Measurements from ENCODE around the gene PEF1.

PEF1 gene

DNA sequence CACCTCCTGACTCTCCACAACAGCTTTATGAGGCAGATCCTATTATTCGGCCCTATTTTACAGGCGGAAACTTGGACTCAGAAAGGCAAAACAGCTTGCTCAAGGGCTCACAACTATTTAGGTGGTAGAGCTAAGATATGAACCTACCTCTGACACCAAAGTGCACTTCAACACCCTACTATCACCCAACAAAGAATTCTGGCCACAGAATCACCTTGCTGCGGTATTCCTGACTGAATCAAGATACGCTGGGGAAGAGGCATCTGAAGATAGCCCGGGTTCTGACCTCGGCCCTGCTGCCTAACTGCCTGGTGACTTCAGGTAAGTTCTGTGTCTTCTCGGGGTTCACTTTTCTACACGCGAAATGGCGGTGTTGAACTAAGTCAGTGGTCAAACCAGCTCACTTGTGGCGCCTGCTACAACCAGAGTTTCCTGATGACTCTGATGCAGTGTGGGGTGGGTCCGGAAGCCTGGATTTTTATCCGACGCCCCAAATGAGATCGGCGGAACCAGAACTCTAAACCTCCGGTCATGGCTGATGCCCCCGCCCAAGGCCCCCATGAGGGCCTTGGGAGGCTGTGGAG, 608 bp downstream of the PEF1 start:
- Mint-ChIP-seq H3K4me3 (peak overlapping the region; percentile 98), H3K36me3 (ENCODE audit: low read depth) (peaks cover 12% of the 10 kb centered on the region), H3K27me3 (no peaks in the 10 kb centered on the region), H3K4me1 (ENCODE audit: low read depth) (peaks cover 10% of the 10 kb centered on the region), H3K27ac (peak overlapping the region; percentile 98), H3K9me3 (no peaks in the 10 kb centered on the region)
- intact Hi-C loops (cut with micrococcal nuclease), result loop anchor here (2.0 kb wide), 1 partner anchor 19 kb away; no protein-coding TSS in a partner anchor

GRCh38 chr1:31642897-31643296, 1.8 kb downstream of the PEF1 start:
- Mint-ChIP-seq H3K9me3 (no peaks in the 10 kb centered on the region), H3K27ac (no peak overlapping the region), H3K36me3 (ENCODE audit: low read depth) (peaks cover 12% of the 10 kb centered on the region), H3K4me3 (no peak overlapping the region), H3K27me3 (no peaks in the 10 kb centered on the region), H3K4me1 (ENCODE audit: low read depth) (peaks cover 10% of the 10 kb centered on the region)
- intact Hi-C loops (cut with micrococcal nuclease), result no loop called here

- intact Hi-C loops (cut with micrococcal nuclease), result no loop called here
These were observed 2.3 kb downstream of the PEF1 start for GRCh38 chr1:31642366-31642765.

DNA sequence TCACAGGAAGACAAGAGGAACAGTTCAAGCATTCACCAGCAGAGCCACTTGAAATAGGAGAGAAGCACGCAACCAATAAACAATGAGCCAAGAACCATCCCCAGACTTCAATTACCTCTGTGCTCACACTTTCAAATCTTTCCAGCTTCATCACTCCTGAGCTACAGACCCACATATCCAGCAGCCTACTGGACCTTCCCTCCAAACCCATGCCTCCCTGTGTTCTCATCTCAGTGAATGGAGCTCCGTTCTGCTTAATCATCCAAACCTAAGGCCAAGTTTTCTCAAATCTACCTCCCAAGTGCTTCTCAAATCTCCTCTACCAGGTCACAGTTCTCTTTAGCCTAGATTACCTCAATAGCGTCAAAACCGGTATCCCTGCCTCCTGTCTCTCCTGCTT, 3.7 kb downstream of the PEF1 start:
- peaks cover 8% of the 10 kb centered on the region for H3K4me1 Mint-ChIP-seq (ENCODE audit: low read depth)
- no peaks in the 10 kb centered on the region for H3K27me3 Mint-ChIP-seq
- no peak overlapping the region for H3K27ac Mint-ChIP-seq
- H3K4me3 Mint-ChIP-seq, result no peak overlapping the region
- H3K9me3 Mint-ChIP-seq, result no peaks in the 10 kb centered on the region
- H3K36me3 Mint-ChIP-seq (ENCODE audit: low read depth), result peaks cover 12% of the 10 kb centered on the region
- intact Hi-C loops (cut with micrococcal nuclease), result no loop called here

More at GRCh38 chr1:31642366-31642765, 2.3 kb downstream of the PEF1 start:
- peaks cover 10% of the 10 kb centered on the region for H3K4me1 Mint-ChIP-seq (ENCODE audit: low read depth)
- no peaks in the 10 kb centered on the region for H3K27me3 Mint-ChIP-seq
- H3K4me3 Mint-ChIP-seq, result no peak overlapping the region
- no peak overlapping the region for H3K27ac Mint-ChIP-seq
- no peaks in the 10 kb centered on the region for H3K9me3 Mint-ChIP-seq
- peaks cover 12% of the 10 kb centered on the region for H3K36me3 Mint-ChIP-seq (ENCODE audit: low read depth)

DNA sequence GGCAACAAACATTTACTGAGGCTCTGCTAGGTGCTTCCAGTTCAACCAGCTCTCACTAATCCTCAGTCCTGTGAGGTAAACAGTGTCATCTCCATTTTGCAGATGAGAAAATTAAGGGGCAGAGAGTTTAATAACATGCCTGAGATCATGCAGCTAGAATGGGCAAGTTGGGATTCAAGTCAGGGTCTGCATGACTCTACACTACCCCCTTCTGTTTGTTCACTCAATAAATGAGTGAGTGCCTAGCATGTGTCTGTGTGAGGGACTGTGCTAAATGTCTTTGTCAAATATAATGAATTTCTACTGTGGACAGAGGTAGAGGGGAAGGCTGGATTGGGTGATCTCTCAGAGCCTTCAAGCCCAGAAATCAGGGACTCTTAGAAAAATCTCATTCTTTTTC, 4.5 kb downstream of the PEF1 start:
- intact Hi-C loops (cut with micrococcal nuclease), result no loop called here

DNA sequence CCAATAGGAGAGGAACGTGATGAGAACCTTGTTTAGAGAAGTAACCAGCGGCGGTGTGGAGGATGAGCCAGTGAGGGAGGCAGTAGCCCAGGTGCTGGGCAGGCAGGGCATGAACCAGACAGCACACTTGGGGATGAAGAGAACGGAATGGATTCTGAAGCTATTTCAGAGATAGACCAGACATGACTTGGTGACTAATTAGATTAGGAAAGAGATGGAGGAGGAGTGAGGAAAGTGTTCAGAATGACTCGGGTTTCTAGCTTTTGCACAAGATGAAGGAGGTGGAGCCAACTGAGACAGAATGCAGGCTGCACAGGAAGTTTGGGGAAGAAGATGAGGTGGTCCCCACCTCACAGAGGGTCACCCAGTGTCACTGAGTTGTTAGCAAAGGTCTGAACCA, 5.1 kb downstream of the PEF1 start:
- Mint-ChIP-seq H3K36me3 (ENCODE audit: low read depth) (peaks cover 18% of the 10 kb centered on the region), H3K27me3 (no peaks in the 10 kb centered on the region), H3K27ac (no peak overlapping the region), H3K4me1 (ENCODE audit: low read depth) (peaks cover 19% of the 10 kb centered on the region), H3K4me3 (no peak overlapping the region), H3K9me3 (no peaks in the 10 kb centered on the region)
- intact Hi-C loops (cut with micrococcal nuclease), result no loop called here

More for the DNA sequence above, 4.5 kb downstream of the PEF1 start:
- Mint-ChIP-seq H3K4me3 (no peak overlapping the region), H3K27me3 (no peaks in the 10 kb centered on the region), H3K36me3 (ENCODE audit: low read depth) (peaks cover 18% of the 10 kb centered on the region), H3K9me3 (no peaks in the 10 kb centered on the region), H3K27ac (no peak overlapping the region), H3K4me1 (ENCODE audit: low read depth) (peaks cover 12% of the 10 kb centered on the region)

GRCh38 chr1:31637915-31638673, 6.6 kb downstream of the PEF1 start:
- intact Hi-C loops (cut with micrococcal nuclease), result no loop called here
- Mint-ChIP-seq H3K36me3 (ENCODE audit: low read depth) (peaks cover 27% of the 10 kb centered on the region), H3K4me3 (no peak overlapping the region), H3K27me3 (no peaks in the 10 kb centered on the region), H3K4me1 (ENCODE audit: low read depth) (peaks cover 14% of the 10 kb centered on the region), H3K27ac (no peak overlapping the region), H3K9me3 (no peaks in the 10 kb centered on the region)

DNA sequence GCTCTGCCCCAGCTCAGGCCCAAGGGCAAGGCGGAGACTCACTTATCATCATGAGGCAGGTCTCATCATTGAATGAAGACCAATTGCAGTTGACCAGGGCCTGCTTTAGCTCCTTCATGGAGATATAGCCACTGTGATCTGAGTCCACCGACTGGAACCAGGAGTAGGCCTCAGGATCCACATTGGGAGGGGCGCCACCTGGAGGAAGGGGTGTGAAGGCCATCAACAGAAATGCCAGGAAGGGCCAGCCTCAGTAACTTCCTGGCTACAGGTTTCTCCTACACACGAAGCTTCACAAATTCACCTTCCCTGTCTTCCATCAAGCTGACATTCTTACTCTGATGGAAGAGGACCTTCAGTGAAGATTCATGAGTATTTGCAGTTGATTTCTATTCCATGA, 11.6 kb downstream of the PEF1 start:
- Mint-ChIP-seq H3K27ac (no peak overlapping the region), H3K36me3 (ENCODE audit: low read depth) (peaks cover 77% of the 10 kb centered on the region), H3K4me1 (ENCODE audit: low read depth) (peaks cover 16% of the 10 kb centered on the region), H3K9me3 (no peaks in the 10 kb centered on the region), H3K4me3 (no peak overlapping the region), H3K27me3 (no peaks in the 10 kb centered on the region)
- intact Hi-C loops (cut with micrococcal nuclease), result no loop called here

DNA sequence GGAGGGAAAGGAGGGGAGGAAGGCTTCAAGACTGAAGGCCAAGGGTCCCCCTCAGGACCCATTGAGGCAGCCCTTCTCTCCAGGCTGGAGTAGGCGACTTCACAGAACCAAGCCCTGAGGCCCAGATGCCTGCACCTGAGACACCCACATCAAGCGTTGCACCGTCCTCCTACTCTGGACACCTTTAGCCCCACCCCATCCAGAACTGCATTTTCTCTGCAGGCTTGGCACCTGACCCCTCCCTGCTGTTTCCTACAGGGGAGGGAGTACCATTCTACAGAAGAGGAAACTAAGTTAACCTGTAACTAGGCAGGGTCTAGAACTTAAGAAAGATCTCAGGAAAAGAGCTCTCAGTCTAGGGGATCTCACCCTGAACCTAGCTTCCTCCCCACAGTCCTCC, 12.0 kb downstream of the PEF1 start:
- Mint-ChIP-seq H3K27ac (no peak overlapping the region), H3K9me3 (no peaks in the 10 kb centered on the region), H3K27me3 (no peaks in the 10 kb centered on the region), H3K4me3 (no peak overlapping the region), H3K4me1 (ENCODE audit: low read depth) (peaks cover 21% of the 10 kb centered on the region), H3K36me3 (ENCODE audit: low read depth) (peaks cover 82% of the 10 kb centered on the region)
- intact Hi-C loops (cut with micrococcal nuclease), result no loop called here

DNA sequence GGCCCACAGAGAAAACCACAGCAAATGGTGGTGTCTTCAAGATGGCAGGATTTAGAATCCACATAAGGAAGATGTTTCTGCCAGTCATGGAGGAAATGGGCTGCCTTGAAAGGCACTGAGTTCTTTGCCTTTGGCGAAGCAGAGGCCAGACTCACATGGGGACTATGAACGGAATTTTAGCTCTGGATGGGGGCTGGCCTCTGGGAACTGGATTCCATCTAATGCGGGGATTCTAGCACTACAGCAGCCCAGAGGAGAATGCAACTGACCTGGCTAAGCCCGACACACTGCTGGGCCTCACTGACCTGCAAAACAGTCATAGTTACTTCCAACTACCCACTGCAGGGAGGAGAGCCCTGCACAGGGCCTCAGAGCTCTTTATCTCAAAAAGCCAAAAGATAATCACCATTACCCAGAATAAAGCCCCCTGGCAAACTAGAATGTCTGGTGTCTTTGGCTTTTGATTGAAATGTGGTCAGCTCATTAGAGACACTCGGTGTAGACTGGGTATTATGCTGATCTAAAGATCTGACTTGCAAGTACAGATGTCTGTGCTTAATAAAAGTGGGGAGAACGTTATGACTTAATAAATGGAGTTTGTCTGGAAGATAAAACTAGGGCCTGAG, 15.6 kb downstream of the PEF1 start:
- H3K4me1 Mint-ChIP-seq (ENCODE audit: low read depth), result peaks cover 43% of the 10 kb centered on the region
- H3K27me3 Mint-ChIP-seq, result no peaks in the 10 kb centered on the region
- H3K4me3 Mint-ChIP-seq, result no peak overlapping the region
- peaks cover 72% of the 10 kb centered on the region for H3K36me3 Mint-ChIP-seq (ENCODE audit: low read depth)
- no peaks in the 10 kb centered on the region for H3K9me3 Mint-ChIP-seq
- intact Hi-C loops (cut with micrococcal nuclease), result no loop called here
- no peak overlapping the region for H3K27ac Mint-ChIP-seq

DNA sequence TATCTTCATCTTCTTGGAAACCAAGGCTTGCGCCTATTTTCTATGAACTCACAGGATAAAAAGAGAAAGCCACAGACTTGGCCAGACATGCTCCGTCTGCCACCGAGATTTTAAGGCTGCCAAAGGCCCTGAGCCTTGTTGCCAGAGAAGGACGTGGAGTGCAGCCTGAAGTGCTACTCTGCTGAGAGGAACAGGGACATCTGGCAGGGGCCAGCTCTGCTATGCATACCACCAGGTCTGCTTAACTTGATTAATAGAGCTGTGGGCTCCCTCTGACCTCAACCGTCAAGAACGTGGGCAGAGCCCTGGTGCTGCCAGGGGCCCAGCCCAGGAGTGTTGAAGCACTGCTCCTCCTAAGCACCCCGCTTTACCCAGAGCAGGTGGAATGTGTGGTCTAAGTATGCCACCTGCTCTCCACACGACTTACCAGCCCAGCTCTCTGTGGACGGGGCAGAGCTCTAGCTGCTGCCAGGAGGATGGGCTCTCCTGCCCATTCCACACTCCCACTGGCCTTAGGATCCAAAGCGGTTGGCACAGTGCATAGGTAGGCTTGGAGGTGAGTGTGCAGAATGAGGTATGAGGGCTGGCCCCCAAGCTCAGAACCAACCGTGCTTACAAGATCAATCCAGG, 16.6 kb downstream of the PEF1 start:
- H3K36me3 Mint-ChIP-seq (ENCODE audit: low read depth), result peaks cover 62% of the 10 kb centered on the region
- no peaks in the 10 kb centered on the region for H3K9me3 Mint-ChIP-seq
- H3K4me3 Mint-ChIP-seq, result no peak overlapping the region
- intact Hi-C loops (cut with micrococcal nuclease), result no loop called here
- H3K27ac Mint-ChIP-seq, result peak overlapping the region; percentile 45
- peaks cover 53% of the 10 kb centered on the region for H3K4me1 Mint-ChIP-seq (ENCODE audit: low read depth)
- no peaks in the 10 kb centered on the region for H3K27me3 Mint-ChIP-seq

- Mint-ChIP-seq H3K4me1 (ENCODE audit: low read depth) (peaks cover 59% of the 10 kb centered on the region), H3K27me3 (no peaks in the 10 kb centered on the region), H3K4me3 (no peak overlapping the region), H3K27ac (peak overlapping the region; percentile 75), H3K9me3 (no peaks in the 10 kb centered on the region), H3K36me3 (ENCODE audit: low read depth) (peaks cover 56% of the 10 kb centered on the region)
- intact Hi-C loops (cut with micrococcal nuclease), result no loop called here
These were observed 17.3 kb downstream of the PEF1 start for GRCh38 chr1:31627301-31627929.

DNA sequence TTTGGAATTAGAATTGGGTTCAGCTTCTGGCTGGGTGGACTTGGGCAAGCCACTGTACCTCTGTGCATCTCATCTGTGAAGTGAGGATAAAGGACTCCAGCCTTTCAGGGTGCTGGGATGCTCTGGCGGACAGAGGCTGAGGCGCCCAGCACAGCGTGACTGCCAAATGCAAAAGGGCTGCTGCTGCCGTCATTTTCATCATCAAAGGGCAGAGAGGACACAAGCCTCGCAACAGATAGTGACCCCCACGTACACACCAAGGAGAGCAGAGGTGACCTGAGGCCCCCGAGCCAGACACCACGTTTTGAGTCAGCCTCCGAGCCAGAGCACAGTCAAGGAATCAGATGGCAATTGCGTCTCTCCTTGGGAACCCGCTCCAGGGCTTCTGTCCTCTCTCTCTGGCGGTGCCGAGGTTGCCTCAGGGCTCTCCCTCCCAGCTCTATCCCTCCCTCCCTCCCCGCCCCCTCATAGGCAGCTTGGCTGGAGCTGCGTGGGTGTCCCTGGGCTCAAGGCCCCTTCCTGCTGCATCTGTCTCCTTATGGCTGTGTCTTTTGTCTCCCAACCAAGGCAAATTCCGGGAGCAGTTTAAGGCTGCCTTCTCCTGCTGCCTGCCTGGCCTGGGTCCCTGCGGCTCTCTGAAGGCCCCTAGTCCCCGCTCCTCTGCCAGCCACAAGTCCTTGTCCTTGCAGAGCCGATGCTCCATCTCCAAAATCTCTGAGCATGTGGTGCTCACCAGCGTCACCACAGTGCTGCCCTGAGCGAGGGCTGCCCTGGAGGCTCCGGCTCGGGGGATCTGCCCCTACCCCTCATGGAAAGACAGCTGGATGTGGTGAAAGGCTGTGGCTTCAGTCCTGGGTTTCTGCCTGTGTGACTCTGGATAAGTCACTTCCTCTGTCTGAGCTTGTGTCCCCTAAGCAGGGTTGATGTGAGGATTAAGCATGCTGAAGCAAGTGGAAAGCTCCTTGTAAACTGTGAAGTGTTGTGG, 18.2 kb downstream of the PEF1 start:
- H3K36me3 Mint-ChIP-seq (ENCODE audit: low read depth), result peaks cover 47% of the 10 kb centered on the region
- H3K27ac Mint-ChIP-seq, result peak overlapping the region; percentile 75
- peak overlapping the region; percentile 27 for H3K4me3 Mint-ChIP-seq
- H3K4me1 Mint-ChIP-seq (ENCODE audit: low read depth), result peaks cover 68% of the 10 kb centered on the region
- no peaks in the 10 kb centered on the region for H3K27me3 Mint-ChIP-seq
- intact Hi-C loops (cut with micrococcal nuclease), result no loop called here
- H3K9me3 Mint-ChIP-seq, result no peaks in the 10 kb centered on the region
